Skin epidermis (tissue), 12 donors: ENCODE results near the gene LSG1.
"Not testable (repeated sequence)": the region's sequence is repeated elsewhere in the genome, so short reads cannot be mapped to it uniquely, and the experiment has no call there.

Experiments used
- H3K27ac ChIP-seq, 21 experiments: fragments of 200-600 bp; sonication (generic) in 11 of 21; one replicate each; pipeline ENCODE4 v1.5.0; 2020; ENCODE audit warnings: mild to moderate bottlenecking in 3 of 21, inconsistent platforms in 2 of 21, moderate library complexity in 2 of 21
- H3K4me3 ChIP-seq, 7 experiments: fragments of 200-600 bp; sonication (generic) in 2 of 7; one replicate each; pipeline ENCODE4 v1.5.0; 2020; ENCODE audit warnings: inconsistent platforms in 2 of 7, mild to moderate bottlenecking in 2 of 7, moderate library complexity in 1 of 7

The LSG1 gene

GRCh38 chr3:194623449-194624290 is 48.3 kb downstream of the LSG1 start:
- Histone ChIP-seq H3K4me3 (no peak overlapping the region), H3K27ac (no peak overlapping the region)

GRCh38 chr3:194622621-194623340 is 49.2 kb downstream of the LSG1 start:
- Histone ChIP-seq H3K27ac (no peak overlapping the region), H3K4me3 (no peak overlapping the region)

- no peak overlapping the region for H3K27ac ChIP-seq
- no peak overlapping the region for H3K4me3 ChIP-seq
Measured at GRCh38 chr3:194621947-194622346, 50.0 kb downstream of the LSG1 start.

GRCh38 chr3:194620196-194620595 is 51.8 kb downstream of the LSG1 start:
- Histone ChIP-seq H3K4me3 (no peak overlapping the region), H3K27ac (no peak overlapping the region)

GRCh38 chr3:194619741-194620140 is 52.2 kb downstream of the LSG1 start:
- no peak overlapping the region for H3K27ac ChIP-seq
- no peak overlapping the region for H3K4me3 ChIP-seq

- no peak overlapping the region for H3K27ac ChIP-seq
- no peak overlapping the region for H3K4me3 ChIP-seq
Measured at GRCh38 chr3:194618858-194619608, 53.0 kb downstream of the LSG1 start.

- Histone ChIP-seq H3K27ac (no peak overlapping the region), H3K4me3 (no peak overlapping the region)
Measured at GRCh38 chr3:194617827-194618226, 54.2 kb downstream of the LSG1 start.

- no peak overlapping the region for H3K4me3 ChIP-seq
- H3K27ac ChIP-seq: no peak overlapping the region
Measured at GRCh38 chr3:194617143-194617671, 54.8 kb downstream of the LSG1 start.

- Histone ChIP-seq H3K4me3 (no peak overlapping the region), H3K27ac (no peak overlapping the region)
Measured at GRCh38 chr3:194615226-194615625, 56.8 kb downstream of the LSG1 start.

- no peak overlapping the region for H3K27ac ChIP-seq
- no peak overlapping the region for H3K4me3 ChIP-seq
Measured at GRCh38 chr3:194612221-194612620, 59.8 kb downstream of the LSG1 start.

- Histone ChIP-seq H3K4me3 (no peak overlapping the region), H3K27ac (no peak overlapping the region)
Measured at GRCh38 chr3:194610689-194611088, 61.3 kb downstream of the LSG1 start.

- Histone ChIP-seq H3K27ac (no peak overlapping the region), H3K4me3 (no peak overlapping the region)
Measured at GRCh38 chr3:194609601-194610000, 62.4 kb downstream of the LSG1 start.

GRCh38 chr3:194608981-194609380 is 63.0 kb downstream of the LSG1 start:
- no peak overlapping the region for H3K27ac ChIP-seq

GRCh38 chr3:194607592-194608389 is 64.2 kb downstream of the LSG1 start:
- H3K4me3 ChIP-seq: no peak overlapping the region
- no peak overlapping the region for H3K27ac ChIP-seq

More at GRCh38 chr3:194608981-194609380, 63.0 kb downstream of the LSG1 start:
- no peak overlapping the region for H3K4me3 ChIP-seq

GRCh38 chr3:194606941-194607340 is 65.0 kb downstream of the LSG1 start:
- Histone ChIP-seq H3K27ac (no peak overlapping the region), H3K4me3 (no peak overlapping the region)

GRCh38 chr3:194606163-194606562 is 65.8 kb downstream of the LSG1 start:
- Histone ChIP-seq H3K4me3 (no peak overlapping the region), H3K27ac (no peak overlapping the region)

- H3K4me3 ChIP-seq, H3K27ac ChIP-seq: not testable (repeated sequence)
Measured at GRCh38 chr3:194605314-194605713, 66.7 kb downstream of the LSG1 start.

- no peak overlapping the region for H3K4me3 ChIP-seq
- H3K27ac ChIP-seq: no peak overlapping the region
Measured at GRCh38 chr3:194604837-194605236, 67.2 kb downstream of the LSG1 start.

GRCh38 chr3:194604126-194604525 is 67.9 kb downstream of the LSG1 start:
- Histone ChIP-seq H3K4me3 (no peak overlapping the region), H3K27ac (no peak overlapping the region)
